HG03139 (cell line): Measurements from ENCODE around the gene TLE4.
"Not testable (repeated sequence)": the region's sequence is repeated elsewhere in the genome, so short reads cannot be mapped to it uniquely, and the experiment has no call there.

Experiments used
- ATAC-seq: cut with Tn5 transposase; IDR thresholded peaks from one replicate; pipeline ENCODE4 v1.9.1; 2021; ENCODE audit not compliant: unreplicated experiment

Gene TLE4

GRCh38 chr9:79598562-79599345 lies 27.0 kb downstream of the TLE4 start:
- no peak for ATAC-seq

DNA sequence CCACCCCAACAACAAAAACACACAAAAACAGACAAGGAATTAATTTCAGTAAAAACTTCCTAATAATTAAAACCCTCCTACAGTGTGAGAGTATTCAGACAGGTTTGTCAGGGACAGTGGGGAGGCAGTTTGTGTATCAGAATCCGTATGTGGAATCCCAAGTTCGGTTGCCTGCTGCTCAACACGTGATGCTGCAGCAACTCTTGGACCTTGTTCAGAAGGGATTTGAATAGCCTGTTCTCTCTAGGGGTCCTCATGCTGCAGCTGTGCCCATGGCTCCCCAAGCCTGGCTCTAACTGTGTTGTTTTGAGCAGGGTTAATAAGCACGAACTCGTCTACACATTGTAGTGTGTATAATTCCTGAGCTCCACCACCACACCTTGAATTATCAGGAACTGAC lies 28.7 kb downstream of the TLE4 start:
- no peak for ATAC-seq

- no peak for ATAC-seq
These were observed 31.6 kb downstream of the TLE4 start for GRCh38 chr9:79603222-79603920.

GRCh38 chr9:79604149-79604548 lies 32.4 kb downstream of the TLE4 start:
- ATAC-seq = no peak

GRCh38 chr9:79604921-79605562 lies 33.3 kb downstream of the TLE4 start:
- ATAC-seq = no peak

GRCh38 chr9:79606529-79606928 lies 34.8 kb downstream of the TLE4 start:
- ATAC-seq = not testable (repeated sequence)

- no peak for ATAC-seq
These were observed 37.8 kb downstream of the TLE4 start for GRCh38 chr9:79609468-79610018.

DNA sequence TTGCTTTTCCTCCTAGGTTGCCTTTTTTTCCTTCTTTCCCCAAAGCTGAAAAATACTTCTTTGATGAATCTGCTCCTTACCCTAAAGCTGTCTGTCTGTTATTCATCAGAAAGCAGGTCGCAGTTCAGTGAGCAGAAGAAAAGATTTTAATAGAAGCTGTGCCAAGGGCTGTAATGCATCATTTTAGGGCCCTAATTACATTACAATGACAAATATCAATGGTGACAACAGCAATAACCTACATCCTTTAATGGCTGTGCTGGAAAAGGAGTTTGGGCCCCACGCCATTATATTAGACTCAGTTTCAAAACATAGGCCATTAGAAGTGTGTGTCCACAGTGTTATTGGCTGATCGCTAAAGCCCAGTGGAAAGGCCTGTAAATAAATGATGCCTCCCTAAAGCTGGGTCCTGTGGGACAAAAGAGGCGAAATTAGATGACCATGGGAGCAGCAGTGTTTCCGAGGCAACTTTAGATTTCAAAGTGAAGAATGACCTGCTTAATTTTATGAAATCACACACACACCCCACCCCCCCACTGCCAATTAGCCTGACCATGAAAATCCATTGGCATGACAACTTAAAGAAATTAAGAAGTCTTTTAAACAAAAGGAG lies 38.4 kb downstream of the TLE4 start:
- no peak for ATAC-seq

DNA sequence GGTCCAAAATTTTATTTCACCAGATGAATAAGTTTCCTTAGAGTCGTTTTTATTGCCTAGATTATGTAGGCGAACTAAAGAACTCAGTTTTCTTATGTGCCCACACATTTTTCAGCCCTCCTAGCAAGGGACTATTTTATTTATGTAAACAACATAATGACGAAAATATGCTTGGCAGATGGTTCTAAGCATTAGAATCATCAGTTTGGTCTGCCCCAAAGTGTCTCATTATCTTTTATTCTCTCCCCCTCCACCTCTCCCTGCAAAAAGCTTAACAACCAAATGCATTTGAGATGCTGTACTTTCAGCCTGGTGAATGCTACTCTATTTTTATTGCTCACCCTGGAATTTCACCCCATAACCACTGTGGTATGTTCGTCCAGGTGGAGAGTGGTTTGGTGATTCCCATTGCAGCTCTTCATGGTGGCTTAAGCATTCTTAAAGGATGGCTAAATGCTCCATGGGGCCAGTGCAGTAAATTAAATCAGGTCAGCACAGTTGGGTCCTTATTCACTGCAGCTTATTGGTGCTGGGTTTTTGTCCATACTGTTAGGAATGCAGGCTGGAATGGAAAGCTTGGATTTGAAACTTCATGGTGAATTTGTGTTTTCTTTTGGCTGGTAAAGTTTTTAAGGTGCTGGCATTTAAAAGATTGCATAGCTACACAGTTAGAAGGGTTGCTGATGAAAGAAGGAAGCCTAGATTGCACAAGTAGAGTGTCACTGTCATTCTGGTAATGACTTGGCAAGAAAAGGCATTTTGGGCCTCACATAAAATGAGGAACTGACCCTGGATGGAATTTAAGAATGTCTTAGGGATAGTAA lies 39.2 kb downstream of the TLE4 start:
- peak; percentile 77 for ATAC-seq

GRCh38 chr9:79613145-79613544 lies 41.4 kb downstream of the TLE4 start:
- no peak for ATAC-seq

- no peak for ATAC-seq
These were observed 43.3 kb downstream of the TLE4 start for GRCh38 chr9:79615038-79615437.

GRCh38 chr9:79616013-79616412 lies 44.2 kb downstream of the TLE4 start:
- ATAC-seq = no peak

DNA sequence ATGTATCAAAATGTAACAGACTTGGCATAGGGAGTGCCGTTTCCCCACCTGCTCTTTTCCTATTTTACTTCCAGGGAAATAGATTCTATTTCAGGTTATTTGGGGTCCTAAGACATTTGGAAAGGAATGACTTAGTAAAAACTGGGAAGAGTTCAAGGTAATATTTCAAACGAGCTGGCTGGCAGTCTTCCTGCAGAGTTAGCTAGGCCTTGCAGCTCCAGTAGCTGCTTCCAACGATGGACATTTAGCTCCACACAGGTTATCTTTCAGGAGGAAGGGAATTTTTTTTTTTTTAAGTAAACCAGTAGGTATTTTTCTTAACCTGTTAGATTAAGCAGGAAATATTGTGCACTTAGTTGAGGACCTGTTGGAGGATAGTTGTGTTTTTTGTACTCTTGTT lies 45.2 kb downstream of the TLE4 start:
- ATAC-seq = no peak

GRCh38 chr9:79617395-79617794 lies 45.6 kb downstream of the TLE4 start:
- no peak for ATAC-seq

- ATAC-seq = no peak
These were observed 48.2 kb downstream of the TLE4 start for GRCh38 chr9:79619930-79620329.

- no peak for ATAC-seq
These were observed 50.3 kb downstream of the TLE4 start for GRCh38 chr9:79621916-79622575.

GRCh38 chr9:79623799-79624721 lies 52.3 kb downstream of the TLE4 start:
- peak; percentile 89 for ATAC-seq

DNA sequence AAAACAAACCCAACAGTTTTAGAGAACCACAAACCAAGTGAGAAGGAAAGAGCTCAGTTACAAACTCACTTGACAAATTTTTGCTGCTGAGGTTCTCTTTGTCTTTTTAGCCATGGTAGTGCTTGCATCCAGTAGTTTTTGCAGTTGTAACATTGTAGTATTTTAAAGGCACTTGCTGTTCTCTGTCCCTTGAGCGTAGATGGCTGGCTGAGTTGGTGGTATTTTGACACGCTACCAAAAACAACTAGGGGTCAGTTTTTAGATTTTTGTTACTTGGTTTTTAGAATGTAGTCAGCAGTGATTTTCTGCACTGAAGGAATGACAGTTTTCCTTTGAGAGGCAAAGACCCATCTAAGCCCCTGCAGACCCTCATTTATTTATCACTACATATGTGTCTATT lies 58.0 kb downstream of the TLE4 start:
- no peak for ATAC-seq
